ENCODE results near the gene RSRC2.

DNA sequence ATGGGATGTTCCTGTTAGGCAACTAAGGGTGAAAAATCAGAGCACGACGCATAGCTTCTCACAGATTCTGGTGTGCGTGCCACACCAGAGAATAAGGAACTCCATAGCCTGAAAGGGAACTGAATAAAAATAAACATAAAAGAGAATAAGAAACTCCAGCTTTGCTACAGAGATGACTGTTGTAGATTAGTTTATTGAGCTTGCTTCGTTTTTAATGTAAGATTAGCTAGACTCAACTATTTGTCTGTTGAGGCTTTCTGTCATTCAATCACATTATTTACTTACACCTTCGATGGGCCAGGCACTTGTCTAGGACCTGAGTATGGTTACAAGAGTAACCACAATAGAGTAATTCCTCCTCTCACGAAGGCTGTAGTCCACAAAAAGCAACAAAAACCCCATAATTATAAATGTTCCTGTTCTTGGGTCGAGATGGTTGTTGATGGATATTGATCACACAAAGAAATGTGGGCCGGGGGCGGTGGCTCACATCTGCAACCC is 25.2 kb downstream of the RSRC2 start:
- TF ChIP-seq POLR2A (IDR thresholded peaks at IDR 0.05; ENCODE audit: low read depth, low read length) (no peak), POLR2AphosphoS5 (IDR thresholded peaks at IDR 0.05; ENCODE audit: low read depth, low read length) (no peak), TAF1 (IDR thresholded peaks at IDR 0.05; ENCODE audit: borderline replicate concordance, low read depth, low read length) (no peak)

Measured in GM12892 (cell line).